GM19351 (cell line): ENCODE results near the gene ECE1.

ENCODE experiments used
- ATAC-seq: cut with Tn5 transposase; IDR thresholded peaks from one replicate; pipeline ENCODE4 v1.9.1; 2021; ENCODE audit warnings: mild to moderate bottlenecking, moderate library complexity; ENCODE audit not compliant: unreplicated experiment

ECE1 gene

GRCh38 chr1:21325731-21326387, 35.6 kb upstream of the ECE1 start:
- no peak for ATAC-seq

GRCh38 chr1:21325231-21325718, 35.0 kb upstream of the ECE1 start:
- ATAC-seq, result no peak

GRCh38 chr1:21324368-21325141, 34.3 kb upstream of the ECE1 start:
- no peak for ATAC-seq

GRCh38 chr1:21323091-21323490, 32.8 kb upstream of the ECE1 start:
- no peak for ATAC-seq

- no peak for ATAC-seq
Observed at GRCh38 chr1:21322681-21323016, 32.4 kb upstream of the ECE1 start.

- no peak for ATAC-seq
Observed at GRCh38 chr1:21321963-21322680, 31.9 kb upstream of the ECE1 start.

GRCh38 chr1:21320410-21321108, 30.3 kb upstream of the ECE1 start:
- no peak for ATAC-seq

- ATAC-seq, result no peak
Observed at GRCh38 chr1:21319447-21320407, 29.5 kb upstream of the ECE1 start.

GRCh38 chr1:21318714-21319159, 28.5 kb upstream of the ECE1 start:
- no peak for ATAC-seq

- ATAC-seq, result no peak
Observed at GRCh38 chr1:21318057-21318713, 27.9 kb upstream of the ECE1 start.

GRCh38 chr1:21317690-21318043, 27.4 kb upstream of the ECE1 start:
- no peak for ATAC-seq

- no peak for ATAC-seq
Observed at GRCh38 chr1:21317035-21317689, 26.9 kb upstream of the ECE1 start.

GRCh38 chr1:21314743-21315396, 24.6 kb upstream of the ECE1 start:
- ATAC-seq, result no peak

GRCh38 chr1:21313886-21314721, 23.8 kb upstream of the ECE1 start:
- ATAC-seq, result no peak

- ATAC-seq, result no peak
Observed at GRCh38 chr1:21313203-21313885, 23.1 kb upstream of the ECE1 start.

GRCh38 chr1:21312407-21312992, 22.2 kb upstream of the ECE1 start:
- no peak for ATAC-seq

- ATAC-seq, result no peak
Observed at GRCh38 chr1:21311016-21311415, 20.8 kb upstream of the ECE1 start.
